Raji (cell line): Measurements from ENCODE around the gene DENR.
A peak's percentile ranks its signal among the peaks of the same experiment; 100 is the strongest.
"Not testable (repeated sequence)": the region's sequence is repeated elsewhere in the genome, so short reads cannot be mapped to it uniquely, and the experiment has no call there.

ENCODE experiments used
- POLR2A ChIP-seq: IDR thresholded peaks from 2 replicates; pipeline ENCODE4 v1.6.1; 2011; ENCODE audit warnings: low read depth, low read length, control low read depth; ENCODE audit not compliant: insufficient read depth

Gene DENR

DNA sequence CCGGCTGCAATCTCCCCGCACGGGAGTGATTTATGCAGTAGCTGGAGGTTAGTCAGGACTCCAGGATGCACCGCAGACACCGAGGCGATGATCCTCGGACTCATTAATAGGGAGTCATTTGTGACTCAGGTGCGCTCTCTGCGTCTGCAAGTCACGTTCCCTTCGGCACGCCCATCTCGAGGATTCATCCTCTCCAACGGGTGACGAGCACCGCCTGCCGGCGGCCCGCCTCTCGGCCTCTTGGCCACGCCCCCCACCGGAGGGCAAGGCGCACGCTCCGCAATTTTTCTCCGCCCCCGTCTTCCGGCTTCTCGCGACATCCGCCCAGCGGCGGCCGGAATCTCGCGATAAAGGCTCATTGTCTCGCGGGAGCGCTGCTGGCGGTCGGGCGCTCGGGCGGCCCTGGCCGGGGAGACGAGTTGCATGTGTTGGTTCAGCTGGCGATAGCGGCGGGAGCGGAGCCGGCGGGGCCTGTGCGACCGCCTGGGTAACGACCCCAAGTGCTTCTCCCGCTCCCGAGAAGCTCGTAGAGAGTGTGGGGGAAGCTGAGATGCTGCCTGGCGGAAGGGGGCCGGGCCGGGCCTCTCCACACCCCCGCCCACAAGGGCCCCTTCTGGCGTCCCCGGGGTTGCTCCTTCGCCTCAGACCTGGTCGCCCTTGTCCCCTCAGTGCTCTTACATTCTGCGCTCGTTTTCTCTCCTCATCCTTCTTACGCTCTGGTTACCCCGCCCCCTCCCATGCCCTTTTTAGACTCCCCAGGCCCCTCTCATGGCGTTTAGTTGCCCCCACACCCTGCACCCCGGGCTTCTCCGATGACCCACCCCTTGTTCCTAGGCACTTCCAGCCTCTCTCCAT, at the start of gene DENR:
Gene DENR, plus strand, starts transcription at position 361 of the 855 bp plus-strand sequence. CDS start 878 bp downstream, outside the sequence.
- TF ChIP-seq POLR2A = peak; percentile 93

DNA sequence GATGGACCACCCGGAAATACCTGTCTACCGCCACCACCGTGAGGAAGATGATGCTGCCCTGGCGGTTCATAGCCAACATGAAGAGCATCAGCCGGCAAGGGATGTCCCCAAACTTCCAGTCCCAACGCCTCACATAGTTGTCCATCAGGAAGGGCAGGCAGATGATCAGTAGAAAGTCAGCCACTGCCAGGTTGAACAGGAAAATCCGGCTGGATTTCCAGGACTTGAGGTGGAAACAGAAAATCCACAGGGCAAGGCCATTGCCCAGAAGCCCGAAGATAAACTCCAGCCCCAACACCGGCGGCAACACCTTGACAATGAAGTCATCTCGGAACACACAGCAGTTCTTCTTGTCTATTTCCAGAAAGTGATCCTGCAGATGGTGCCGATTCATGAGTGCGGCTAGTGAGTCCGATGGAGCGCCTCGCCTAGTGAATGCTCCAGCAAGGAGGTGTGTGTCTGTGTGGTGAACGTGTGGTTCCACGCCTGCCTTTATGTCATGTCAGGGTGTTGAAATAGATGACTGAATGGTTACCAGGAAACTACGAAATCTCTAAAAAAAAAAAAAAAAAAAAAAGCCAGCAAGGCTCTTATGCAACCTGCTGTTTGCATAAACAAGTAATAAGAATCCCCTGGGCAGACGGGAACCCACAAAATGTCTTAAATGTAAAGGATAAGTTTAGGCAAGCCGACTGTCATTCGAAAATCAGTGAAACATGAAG, 49.6 kb upstream of the DENR start, which contains the start of gene HCAR2:
Gene HCAR2, minus strand, starts transcription at position 468 of the 722 bp plus-strand sequence. Its CDS starts 74 bp downstream, at position 394.
- TF ChIP-seq POLR2A = not testable (repeated sequence)

DNA sequence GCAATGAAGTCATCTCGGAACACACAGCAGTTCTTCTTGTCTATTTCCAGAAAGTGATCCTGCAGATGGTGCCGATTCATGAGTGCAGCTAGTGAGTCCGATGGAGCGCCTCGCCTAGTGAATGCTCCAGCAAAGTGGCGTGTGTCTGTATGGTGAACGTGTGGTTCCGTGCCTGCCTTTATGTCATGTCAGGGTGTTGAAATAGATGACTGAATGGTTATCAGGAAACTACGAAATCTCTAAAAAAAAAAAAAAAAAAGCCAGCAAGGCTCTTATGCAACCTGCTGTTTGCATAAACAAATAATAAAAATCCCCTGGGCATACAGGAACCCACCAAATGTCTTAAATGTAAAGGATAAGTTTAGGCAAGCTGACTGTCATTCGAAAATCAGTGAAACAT, 36.0 kb upstream of the DENR start, which contains the start of gene HCAR3:
Gene HCAR3, minus strand, starts transcription at position 154 of the 400 bp plus-strand sequence. Its CDS starts 74 bp downstream, at position 80.
- TF ChIP-seq POLR2A = not testable (repeated sequence)

- TF ChIP-seq POLR2A = no peak
Observed at GRCh38 chr12:122721057-122721545, 31.5 kb upstream of the DENR start.

DNA sequence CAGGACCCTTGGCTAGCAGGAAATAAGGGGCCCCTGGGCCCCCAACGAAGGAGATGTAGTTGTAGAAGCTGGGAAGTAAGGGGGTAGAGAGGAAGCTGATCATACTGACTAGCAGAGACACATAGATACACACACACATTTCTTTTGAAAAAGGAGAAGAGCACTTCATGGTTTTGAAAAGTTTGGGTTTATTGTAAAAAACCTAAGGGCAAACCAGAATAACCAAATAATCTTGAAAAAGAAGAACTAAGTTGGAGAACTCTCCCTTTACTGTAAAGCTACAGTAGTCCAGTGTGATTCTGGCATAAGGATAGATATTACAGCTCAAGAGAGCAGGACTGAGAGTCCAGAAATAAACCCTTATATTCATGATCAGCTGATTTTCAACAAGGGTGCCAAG, 30.2 kb upstream of the DENR start:
- TF ChIP-seq POLR2A = no peak

GRCh38 chr12:122724641-122725243, 27.9 kb upstream of the DENR start:
- 0 out of 2 replicates have a peak, but pooled peaks have one; percentile 17 for TF ChIP-seq POLR2A

- TF ChIP-seq POLR2A = no peak
Observed at GRCh38 chr12:122725452-122726079, 27.1 kb upstream of the DENR start.

DNA sequence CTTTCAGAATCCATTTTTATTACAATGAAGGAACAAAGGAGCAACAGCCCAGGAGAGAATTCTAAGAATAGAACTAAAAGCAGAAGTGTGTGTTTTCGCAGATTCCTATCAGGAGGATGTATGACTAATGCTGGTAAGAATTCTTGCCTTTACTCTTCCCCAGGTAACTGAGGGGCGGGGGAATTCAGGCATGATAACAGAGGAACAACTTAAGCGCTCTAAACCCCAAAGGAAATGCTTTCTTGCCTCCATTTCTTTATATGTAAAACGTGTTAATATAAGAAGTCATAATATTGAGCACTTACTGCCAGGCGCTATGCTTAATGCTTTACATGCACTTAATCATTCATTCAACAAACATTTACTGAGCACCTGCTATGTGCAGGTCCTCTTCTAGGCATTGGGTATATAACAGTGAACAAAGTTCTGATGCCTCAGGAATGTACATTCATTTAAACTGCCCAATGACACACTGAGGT, 26.5 kb upstream of the DENR start:
- no peak for TF ChIP-seq POLR2A

GRCh38 chr12:122729583-122730214, 22.9 kb upstream of the DENR start:
- TF ChIP-seq POLR2A = no peak

DNA sequence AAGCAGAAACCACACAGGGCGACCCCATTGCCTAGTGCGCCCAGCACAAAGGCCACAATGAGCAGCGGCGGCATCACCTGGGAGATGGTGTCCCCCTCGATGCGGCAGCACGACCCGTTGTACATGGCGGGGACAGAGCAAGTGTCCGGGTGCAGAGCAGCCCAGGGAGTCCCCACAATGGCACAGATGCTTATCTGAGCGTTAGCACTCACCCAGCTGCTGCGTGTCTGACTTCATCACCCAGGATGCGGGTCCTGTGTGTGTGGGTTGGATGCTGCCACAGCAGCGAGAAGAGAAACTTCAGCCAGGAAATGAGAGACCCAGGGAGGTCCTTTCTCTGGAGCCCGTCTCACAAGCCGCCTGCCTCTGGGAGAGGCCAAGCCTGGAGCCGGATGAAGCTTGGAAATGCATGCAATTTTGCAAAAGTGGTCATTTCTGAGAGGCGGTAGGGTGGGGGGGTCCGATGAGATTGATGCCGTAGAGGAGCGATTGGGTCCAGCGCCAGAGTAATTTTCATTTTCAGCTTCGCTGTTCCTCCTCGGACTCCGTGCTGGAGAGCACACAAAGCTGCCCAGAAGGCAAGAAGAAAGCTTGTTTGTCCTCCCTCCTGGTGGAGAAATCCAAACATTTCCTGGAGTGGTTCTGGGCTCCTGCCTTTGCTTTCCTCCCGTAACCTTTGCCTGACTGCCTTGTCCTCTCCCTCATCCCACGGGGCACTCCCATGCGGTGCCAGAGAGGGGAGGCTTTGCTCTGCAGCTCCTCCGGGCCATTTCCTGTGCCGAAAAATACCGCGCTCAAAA, 22.2 kb upstream of the DENR start, which contains the start of gene HCAR1:
Gene HCAR1, minus strand, starts transcription at position 630 of the 800 bp plus-strand sequence. Its CDS starts 505 bp downstream, at position 125.
- no peak for TF ChIP-seq POLR2A

GRCh38 chr12:122732170-122732569, 20.5 kb upstream of the DENR start:
- no peak for TF ChIP-seq POLR2A

- TF ChIP-seq POLR2A = no peak
Observed at GRCh38 chr12:122732611-122733010, 20.0 kb upstream of the DENR start.

- no peak for TF ChIP-seq POLR2A
Observed at GRCh38 chr12:122738571-122738970, 14.1 kb upstream of the DENR start.

GRCh38 chr12:122740351-122740750, 12.3 kb upstream of the DENR start:
- no peak for TF ChIP-seq POLR2A
